ENCODE data around the gene HIVEP3. TPM values are rescaled to one million over a fixed set of nuclear protein-coding genes. Genes with fewer than 3 reads are reported as not detected.

The HIVEP3 gene
- total RNA-seq, 1 donor from 2014 or later: 0.37 TPM

DNA sequence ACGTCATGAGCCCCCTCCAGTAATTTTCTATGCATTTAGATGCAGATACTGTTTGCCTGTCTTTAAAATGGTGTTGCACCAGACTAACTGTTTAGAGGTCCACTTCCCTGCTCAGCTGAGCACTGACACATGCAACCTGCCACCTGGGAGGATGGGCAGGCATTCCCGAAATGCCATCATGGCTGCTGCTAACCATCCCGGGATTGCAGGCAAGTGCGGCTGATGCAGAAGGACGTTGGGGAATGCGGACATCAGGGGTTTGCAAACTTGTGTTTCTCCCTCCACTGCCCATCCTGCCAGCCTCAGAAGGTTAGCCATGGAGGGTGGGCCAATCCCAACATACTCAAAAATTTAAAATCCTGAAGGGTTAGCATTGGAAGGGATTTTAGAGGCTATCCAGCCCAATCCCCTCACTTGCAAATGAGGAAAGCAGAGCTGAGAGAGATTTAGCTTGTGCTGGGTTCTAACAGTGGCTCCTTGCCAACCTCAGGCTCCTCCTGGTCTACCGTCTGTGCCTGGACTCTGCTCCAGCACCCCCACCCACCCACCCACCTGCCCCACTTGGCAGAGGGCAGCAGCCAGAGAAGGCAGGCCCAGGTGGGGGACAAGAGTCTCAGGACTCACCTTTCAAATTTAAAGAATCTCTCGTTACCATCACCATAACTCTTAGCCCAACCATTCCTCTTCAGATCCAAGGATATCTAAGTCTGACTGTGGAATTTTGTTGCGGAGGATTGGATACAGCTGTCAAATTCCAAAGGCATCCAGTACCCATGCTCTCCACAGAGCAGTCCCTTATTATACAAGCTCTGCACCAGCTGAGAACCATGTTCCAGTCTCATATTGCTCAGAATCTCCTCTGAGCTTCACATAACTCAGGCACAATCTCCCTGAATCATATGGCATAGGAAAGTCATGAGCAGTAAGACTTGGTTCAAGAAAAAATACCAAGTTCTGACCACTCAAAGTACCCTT lies 34.2 kb downstream of the HIVEP3 start:
- Histone ChIP-seq H3K4me1 (no peaks in the 10 kb centered on the region), H3K27me3 (no peaks in the 10 kb centered on the region), H3F3A (ENCODE audit: low read depth) (no peaks in the 10 kb centered on the region), H3K9me3 (ENCODE audit: low read depth) (no peaks in the 10 kb centered on the region), H3K9ac (no peak overlapping the region), H2AFZ (replicated peaks) (no peak overlapping the region), H3K79me2 (ENCODE audit: low read depth) (no peaks in the 10 kb centered on the region), H4K20me1 (ENCODE audit: low read depth) (no peaks in the 10 kb centered on the region), H3K4me3 (no peak overlapping the region), H3K27ac (no peak overlapping the region), H3K4me2 (no peak overlapping the region), H3K36me3 (no peaks in the 10 kb centered on the region)
- Mint-ChIP-seq H3K27ac (no peak overlapping the region), H3K27me3 (ENCODE audit: insufficient read depth, low read depth) (peaks cover 3% of the 10 kb centered on the region), H3K36me3 (no peaks in the 10 kb centered on the region), H3K9me3 (no peaks in the 10 kb centered on the region), H3K4me1 (peaks cover 6% of the 10 kb centered on the region), H3K4me3 (no peak overlapping the region)
- TF ChIP-seq EZH2 (IDR thresholded peaks at IDR 0.05) (no peak), EZH2phosphoT487 (IDR thresholded peaks at IDR 0.05) (no peak)
- TF ChIP-seq, protein P1, sequence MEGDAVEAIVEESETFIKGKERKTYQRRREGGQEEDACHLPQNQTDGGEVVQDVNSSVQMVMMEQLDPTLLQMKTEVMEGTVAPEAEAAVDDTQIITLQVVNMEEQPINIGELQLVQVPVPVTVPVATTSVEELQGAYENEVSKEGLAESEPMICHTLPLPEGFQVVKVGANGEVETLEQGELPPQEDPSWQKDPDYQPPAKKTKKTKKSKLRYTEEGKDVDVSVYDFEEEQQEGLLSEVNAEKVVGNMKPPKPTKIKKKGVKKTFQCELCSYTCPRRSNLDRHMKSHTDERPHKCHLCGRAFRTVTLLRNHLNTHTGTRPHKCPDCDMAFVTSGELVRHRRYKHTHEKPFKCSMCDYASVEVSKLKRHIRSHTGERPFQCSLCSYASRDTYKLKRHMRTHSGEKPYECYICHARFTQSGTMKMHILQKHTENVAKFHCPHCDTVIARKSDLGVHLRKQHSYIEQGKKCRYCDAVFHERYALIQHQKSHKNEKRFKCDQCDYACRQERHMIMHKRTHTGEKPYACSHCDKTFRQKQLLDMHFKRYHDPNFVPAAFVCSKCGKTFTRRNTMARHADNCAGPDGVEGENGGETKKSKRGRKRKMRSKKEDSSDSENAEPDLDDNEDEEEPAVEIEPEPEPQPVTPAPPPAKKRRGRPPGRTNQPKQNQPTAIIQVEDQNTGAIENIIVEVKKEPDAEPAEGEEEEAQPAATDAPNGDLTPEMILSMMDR (IDR thresholded peaks at IDR 0.05): no peak
- DNase-seq (ENCODE audit: low spot score): no peak

DNA sequence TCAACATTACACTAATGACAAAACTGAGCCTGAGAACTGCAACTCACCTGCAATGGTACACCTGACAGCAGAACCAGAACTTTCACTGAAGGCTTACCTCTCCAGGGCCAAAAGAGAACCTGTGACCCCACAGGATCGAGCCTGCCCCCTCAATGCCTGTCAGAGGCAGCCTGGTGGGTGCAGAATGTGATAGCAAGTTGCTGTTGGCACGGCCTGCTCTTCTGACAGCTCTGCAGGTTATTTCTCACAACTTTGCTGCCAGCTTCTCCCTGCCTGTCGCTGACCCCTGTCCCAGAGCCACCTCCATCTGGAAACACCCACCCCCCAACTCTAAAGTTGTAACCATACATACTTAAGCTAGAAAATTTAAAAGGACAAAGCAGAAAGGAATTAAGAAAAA lies 35.2 kb downstream of the HIVEP3 start:
- DNase-seq (ENCODE audit: low spot score): no peak
- no peak overlapping the region for H3K27ac ChIP-seq
- H3K79me2 ChIP-seq (ENCODE audit: low read depth): no peaks in the 10 kb centered on the region
- no peak overlapping the region for H3K4me3 ChIP-seq
- H3F3A ChIP-seq (ENCODE audit: low read depth): no peaks in the 10 kb centered on the region
- Mint-ChIP-seq H3K27ac (no peak overlapping the region), H3K4me3 (no peak overlapping the region), H3K9me3 (no peaks in the 10 kb centered on the region), H3K27me3 (ENCODE audit: insufficient read depth, low read depth) (peaks cover 5% of the 10 kb centered on the region), H3K36me3 (no peaks in the 10 kb centered on the region), H3K4me1 (peaks cover 13% of the 10 kb centered on the region)
- H4K20me1 ChIP-seq (ENCODE audit: low read depth): no peaks in the 10 kb centered on the region
- no peaks in the 10 kb centered on the region for H3K27me3 ChIP-seq
- no peaks in the 10 kb centered on the region for H3K4me1 ChIP-seq
- no peaks in the 10 kb centered on the region for H3K36me3 ChIP-seq
- no peak overlapping the region for H3K9ac ChIP-seq
- no peak overlapping the region for H2AFZ ChIP-seq (replicated peaks)
- H3K9me3 ChIP-seq (ENCODE audit: low read depth): no peaks in the 10 kb centered on the region
- TF ChIP-seq, protein P1 (IDR thresholded peaks at IDR 0.05): no peak
- TF ChIP-seq EZH2 (IDR thresholded peaks at IDR 0.05) (no peak), EZH2phosphoT487 (IDR thresholded peaks at IDR 0.05) (no peak)
- H3K4me2 ChIP-seq: no peak overlapping the region

DNA sequence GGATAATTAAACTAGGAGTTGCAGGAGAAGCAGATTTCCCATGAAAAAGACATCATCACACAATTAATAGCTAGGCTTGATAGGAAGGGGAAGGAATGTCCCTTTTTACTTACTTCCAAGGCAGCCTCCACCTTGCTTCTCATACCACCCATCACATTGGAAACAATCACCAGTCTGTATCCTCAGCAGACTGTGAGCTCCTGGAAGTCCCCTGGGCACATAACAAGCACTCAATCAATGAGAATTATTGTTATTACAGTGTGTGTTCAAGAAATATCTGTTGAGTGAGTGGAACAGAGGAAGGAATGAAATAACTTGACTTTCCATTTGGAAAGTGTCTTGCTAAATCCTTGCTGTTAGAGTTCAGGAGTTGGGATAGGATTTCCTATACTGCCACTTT lies 36.2 kb downstream of the HIVEP3 start:
- TF ChIP-seq EZH2 (IDR thresholded peaks at IDR 0.05) (no peak), EZH2phosphoT487 (IDR thresholded peaks at IDR 0.05) (no peak)
- TF ChIP-seq, protein P1 (IDR thresholded peaks at IDR 0.05): no peak
- H3K9me3 ChIP-seq (ENCODE audit: low read depth): no peaks in the 10 kb centered on the region
- H3K4me1 ChIP-seq: peaks cover 4% of the 10 kb centered on the region
- H3K27ac ChIP-seq: no peak overlapping the region
- H3K9ac ChIP-seq: no peak overlapping the region
- H3K4me3 ChIP-seq: no peak overlapping the region
- H4K20me1 ChIP-seq (ENCODE audit: low read depth): no peaks in the 10 kb centered on the region
- no peak overlapping the region for H2AFZ ChIP-seq (replicated peaks)
- Mint-ChIP-seq H3K4me3 (no peak overlapping the region), H3K27me3 (ENCODE audit: insufficient read depth, low read depth) (peaks cover 5% of the 10 kb centered on the region), H3K36me3 (no peaks in the 10 kb centered on the region), H3K9me3 (no peaks in the 10 kb centered on the region), H3K4me1 (peaks cover 20% of the 10 kb centered on the region), H3K27ac (no peak overlapping the region)
- no peaks in the 10 kb centered on the region for H3F3A ChIP-seq (ENCODE audit: low read depth)
- no peaks in the 10 kb centered on the region for H3K79me2 ChIP-seq (ENCODE audit: low read depth)
- H3K4me2 ChIP-seq: no peak overlapping the region
- H3K27me3 ChIP-seq: no peaks in the 10 kb centered on the region
- no peaks in the 10 kb centered on the region for H3K36me3 ChIP-seq
- DNase-seq (ENCODE audit: low spot score): no peak
